T-helper 22 cell (primary cell): ENCODE data around the gene CFL1.
"Not testable (repeated sequence)": the region's sequence is repeated elsewhere in the genome, so short reads cannot be mapped to it uniquely, and the experiment has no call there.

ENCODE experiments used
- DNase-seq: peaks from one replicate; pipeline ENCODE4 v3.0.0-alpha.2; 2020; ENCODE audit warnings: low read depth

Gene CFL1

GRCh38 chr11:65832231-65832630 is 25.7 kb downstream of the CFL1 start:
- DNase-seq: not testable (repeated sequence)

- DNase-seq: no peak
Measured at GRCh38 chr11:65829459-65829858, 28.5 kb downstream of the CFL1 start.

GRCh38 chr11:65826984-65827735 is 30.8 kb downstream of the CFL1 start:
- no peak for DNase-seq

GRCh38 chr11:65822776-65823528 is 35.0 kb downstream of the CFL1 start:
- no peak for DNase-seq

- no peak for DNase-seq
Measured at GRCh38 chr11:65821107-65821506, 36.9 kb downstream of the CFL1 start.

- DNase-seq: peak; percentile 76
Measured at GRCh38 chr11:65817835-65818680, 39.9 kb downstream of the CFL1 start.

GRCh38 chr11:65817312-65817834 is 40.6 kb downstream of the CFL1 start:
- DNase-seq: no peak

- no peak for DNase-seq
Measured at GRCh38 chr11:65816696-65817095, 41.3 kb downstream of the CFL1 start.

GRCh38 chr11:65814986-65815565 is 42.9 kb downstream of the CFL1 start:
- DNase-seq: no peak

- DNase-seq: no peak
Measured at GRCh38 chr11:65814131-65814985, 43.6 kb downstream of the CFL1 start.

- DNase-seq: no peak
Measured at GRCh38 chr11:65811764-65812475, 46.1 kb downstream of the CFL1 start.

- no peak for DNase-seq
Measured at GRCh38 chr11:65810046-65810868, 47.7 kb downstream of the CFL1 start.

- no peak for DNase-seq
Measured at GRCh38 chr11:65809496-65809895, 48.5 kb downstream of the CFL1 start.

GRCh38 chr11:65808744-65809341 is 49.1 kb downstream of the CFL1 start:
- no peak for DNase-seq

- no peak for DNase-seq
Measured at GRCh38 chr11:65806979-65807378, 51.0 kb downstream of the CFL1 start.
